ENCODE measurements around the gene METTL16. TPM values are rescaled to one million over a fixed set of nuclear protein-coding genes. Genes with fewer than 3 reads are reported as not detected.

The METTL16 gene
- total RNA-seq, 1 donor, result 14.8 TPM

DNA sequence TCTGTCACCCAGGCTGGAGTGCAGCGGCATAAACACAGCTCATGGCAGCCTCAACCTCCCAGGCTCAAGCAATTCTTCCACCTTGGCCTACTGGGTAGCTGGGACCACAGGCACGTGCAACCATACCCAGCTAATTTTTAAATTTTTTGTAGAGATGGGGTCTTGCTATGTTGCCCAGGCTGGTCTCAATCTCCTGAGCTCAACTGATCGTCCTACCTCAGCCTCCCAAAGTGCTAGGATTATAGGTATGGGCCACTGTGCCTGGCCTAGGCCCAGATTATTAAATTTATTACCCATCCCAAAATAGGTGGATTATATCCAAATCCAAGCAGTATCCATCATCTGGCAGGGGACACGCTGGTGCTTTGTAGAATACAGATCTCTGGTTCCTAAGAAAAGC lies 53.8 kb downstream of the METTL16 start:
- Histone ChIP-seq H3K4me3 (ENCODE audit: insufficient read depth, low read length) (no peak overlapping the region), H4K20me1 (ENCODE audit: insufficient read depth, low read length) (peaks cover 2% of the 10 kb centered on the region), H2AFZ (ENCODE audit: low read length) (no peak overlapping the region), H3K9me3 (ENCODE audit: low read depth, low read length) (no peaks in the 10 kb centered on the region), H3K27ac (ENCODE audit: low read depth, low read length) (no peak overlapping the region), H3K4me1 (ENCODE audit: insufficient read depth, low read length) (peaks cover 12% of the 10 kb centered on the region), H3K79me2 (ENCODE audit: insufficient read depth, low read length) (no peaks in the 10 kb centered on the region), H3K36me3 (ENCODE audit: insufficient read depth, low read length) (peaks cover 12% of the 10 kb centered on the region), H3K27me3 (ENCODE audit: insufficient read depth, low read length) (no peaks in the 10 kb centered on the region), H3K4me2 (ENCODE audit: insufficient read depth, low read length) (no peak overlapping the region)
- no peak for TF ChIP-seq CTCF (IDR thresholded peaks at IDR 0.05; ENCODE audit: extremely low read depth, low read depth, low read length)
- no peak for DNase-seq (ENCODE audit: insufficient read length, low spot score, missing footprints)

DNA sequence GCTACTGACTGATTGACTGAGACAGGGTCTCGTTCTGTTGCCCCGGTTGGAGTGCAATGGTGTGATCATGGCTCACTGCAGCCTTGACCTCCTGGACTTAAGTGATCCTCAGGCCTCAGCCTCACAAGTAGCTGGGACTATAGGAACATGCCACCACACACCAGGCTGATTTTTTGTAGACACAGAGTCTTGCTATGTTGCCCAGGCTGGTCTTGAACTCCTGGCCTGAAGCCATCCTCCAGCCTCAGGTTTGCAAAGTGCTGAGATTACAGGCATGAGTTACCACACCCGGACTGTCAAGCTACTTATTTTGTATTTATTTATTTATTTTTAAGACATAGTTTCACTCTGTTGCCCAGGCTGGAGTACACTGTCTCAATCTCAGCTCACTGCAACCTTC lies 55.2 kb downstream of the METTL16 start:
- Histone ChIP-seq H3K36me3 (ENCODE audit: insufficient read depth, low read length) (peaks cover 3% of the 10 kb centered on the region), H3K4me1 (ENCODE audit: insufficient read depth, low read length) (peaks cover 12% of the 10 kb centered on the region), H3K9me3 (ENCODE audit: low read depth, low read length) (no peaks in the 10 kb centered on the region), H3K27ac (ENCODE audit: low read depth, low read length) (no peak overlapping the region), H3K4me3 (ENCODE audit: insufficient read depth, low read length) (no peak overlapping the region), H3K79me2 (ENCODE audit: insufficient read depth, low read length) (no peaks in the 10 kb centered on the region), H2AFZ (ENCODE audit: low read length) (no peak overlapping the region), H3K4me2 (ENCODE audit: insufficient read depth, low read length) (no peak overlapping the region), H4K20me1 (ENCODE audit: insufficient read depth, low read length) (peaks cover 2% of the 10 kb centered on the region), H3K27me3 (ENCODE audit: insufficient read depth, low read length) (no peaks in the 10 kb centered on the region)
- DNase-seq (ENCODE audit: insufficient read length, low spot score, missing footprints), result no peak
- TF ChIP-seq CTCF (IDR thresholded peaks at IDR 0.05; ENCODE audit: extremely low read depth, low read depth, low read length), result no peak

DNA sequence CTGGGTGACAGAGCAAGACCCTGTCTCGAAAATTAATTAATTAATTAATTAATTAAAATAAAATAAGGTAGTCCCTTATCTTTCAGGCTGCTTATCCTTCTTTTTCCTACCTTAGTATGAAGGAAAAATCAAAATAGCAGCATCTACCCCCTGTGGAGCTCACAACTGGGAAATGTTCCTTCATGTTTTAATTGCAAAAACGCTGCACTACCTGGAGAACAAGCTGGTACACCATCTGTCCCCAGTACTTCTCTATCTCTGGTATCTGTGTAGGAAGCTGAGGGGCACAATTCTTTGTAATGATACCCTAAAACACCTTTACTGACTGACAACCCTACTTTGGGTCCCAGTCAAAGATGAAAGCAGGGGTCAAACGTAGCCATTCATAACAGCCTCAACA lies 55.7 kb downstream of the METTL16 start:
- Histone ChIP-seq H3K4me3 (ENCODE audit: insufficient read depth, low read length) (no peak overlapping the region), H4K20me1 (ENCODE audit: insufficient read depth, low read length) (peaks cover 2% of the 10 kb centered on the region), H3K4me2 (ENCODE audit: insufficient read depth, low read length) (no peak overlapping the region), H3K9me3 (ENCODE audit: low read depth, low read length) (no peaks in the 10 kb centered on the region), H3K4me1 (ENCODE audit: insufficient read depth, low read length) (peaks cover 12% of the 10 kb centered on the region), H3K36me3 (ENCODE audit: insufficient read depth, low read length) (peaks cover 3% of the 10 kb centered on the region), H3K79me2 (ENCODE audit: insufficient read depth, low read length) (no peaks in the 10 kb centered on the region), H3K27me3 (ENCODE audit: insufficient read depth, low read length) (no peaks in the 10 kb centered on the region), H2AFZ (ENCODE audit: low read length) (no peak overlapping the region), H3K27ac (ENCODE audit: low read depth, low read length) (no peak overlapping the region)
- DNase-seq (ENCODE audit: insufficient read length, low spot score, missing footprints), result no peak
- no peak for TF ChIP-seq CTCF (IDR thresholded peaks at IDR 0.05; ENCODE audit: extremely low read depth, low read depth, low read length)

- DNase-seq (ENCODE audit: insufficient read length, low spot score, missing footprints), result no peak
- H2AFZ ChIP-seq (ENCODE audit: low read length), result no peak overlapping the region
- H3K9me3 ChIP-seq (ENCODE audit: low read depth, low read length), result no peaks in the 10 kb centered on the region
- TF ChIP-seq CTCF (IDR thresholded peaks at IDR 0.05; ENCODE audit: extremely low read depth, low read depth, low read length), result no peak
- H3K4me1 ChIP-seq (ENCODE audit: insufficient read depth, low read length), result peaks cover 2% of the 10 kb centered on the region
- H3K36me3 ChIP-seq (ENCODE audit: insufficient read depth, low read length), result peaks cover 3% of the 10 kb centered on the region
- H4K20me1 ChIP-seq (ENCODE audit: insufficient read depth, low read length), result no peaks in the 10 kb centered on the region
- H3K27ac ChIP-seq (ENCODE audit: low read depth, low read length), result no peak overlapping the region
- no peaks in the 10 kb centered on the region for H3K79me2 ChIP-seq (ENCODE audit: insufficient read depth, low read length)
- H3K4me2 ChIP-seq (ENCODE audit: insufficient read depth, low read length), result no peak overlapping the region
- H3K27me3 ChIP-seq (ENCODE audit: insufficient read depth, low read length), result no peaks in the 10 kb centered on the region
- H3K4me3 ChIP-seq (ENCODE audit: insufficient read depth, low read length), result no peak overlapping the region
These were observed 57.8 kb downstream of the METTL16 start for GRCh38 chr17:2453866-2454265.

All from osteoblast (primary cell).